Cerebellar cortex (tissue), 1 donor: Measurements from ENCODE around the gene KISS1R.

Experiments
- DNase-seq: peaks from one replicate; pipeline ENCODE4 v3.0.0-alpha.2; 2015; ENCODE audit warnings: low spot score

Gene KISS1R

DNA sequence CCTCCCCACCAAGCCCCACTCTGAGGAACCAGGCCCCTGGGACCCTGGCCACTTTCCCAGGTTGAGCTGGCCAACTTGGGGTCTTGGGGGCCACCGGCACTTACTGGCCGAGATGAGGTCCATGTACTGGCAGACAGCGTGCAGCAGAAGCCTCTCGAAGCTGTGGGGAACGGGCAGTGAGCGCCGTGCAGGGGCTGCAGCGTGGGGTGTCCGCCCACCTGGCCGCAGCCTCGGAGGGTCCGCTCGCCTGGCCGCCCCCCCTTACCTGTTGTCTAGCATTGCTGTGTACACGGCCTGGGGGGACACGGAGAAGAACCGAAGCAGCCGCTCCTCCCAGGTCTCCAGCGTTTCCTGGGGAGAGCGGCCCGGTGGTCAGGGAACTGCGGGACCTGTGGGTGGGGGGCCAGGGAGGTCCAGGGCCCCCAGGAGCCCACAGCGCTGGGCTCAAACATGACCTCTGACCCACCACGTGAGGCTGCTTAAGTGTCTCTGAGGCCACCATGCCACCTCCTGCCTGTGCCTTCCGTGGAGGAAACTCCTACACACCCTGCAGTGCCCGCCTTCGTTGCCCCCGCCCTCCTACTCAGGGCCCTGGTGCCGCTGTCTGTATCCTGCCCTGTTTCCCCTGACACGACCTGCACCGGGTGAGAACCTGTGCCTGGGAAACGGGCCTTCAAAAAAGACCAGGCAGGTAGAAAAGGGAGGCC, 17.6 kb upstream of the KISS1R start:
- DNase-seq: no peak

DNA sequence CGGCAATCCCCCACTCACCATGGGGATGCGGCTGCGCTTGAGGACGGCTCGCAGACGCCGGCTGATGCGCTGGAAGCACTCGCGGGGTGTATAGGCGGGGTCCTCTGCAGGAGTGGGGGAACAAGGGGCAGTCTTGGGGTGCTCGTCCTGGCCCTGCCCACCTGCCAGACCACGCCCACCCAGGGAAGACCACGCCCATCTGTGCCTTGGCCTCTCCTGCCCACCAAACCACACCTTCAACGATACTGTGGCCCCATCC, 17.2 kb upstream of the KISS1R start:
- DNase-seq: no peak

DNA sequence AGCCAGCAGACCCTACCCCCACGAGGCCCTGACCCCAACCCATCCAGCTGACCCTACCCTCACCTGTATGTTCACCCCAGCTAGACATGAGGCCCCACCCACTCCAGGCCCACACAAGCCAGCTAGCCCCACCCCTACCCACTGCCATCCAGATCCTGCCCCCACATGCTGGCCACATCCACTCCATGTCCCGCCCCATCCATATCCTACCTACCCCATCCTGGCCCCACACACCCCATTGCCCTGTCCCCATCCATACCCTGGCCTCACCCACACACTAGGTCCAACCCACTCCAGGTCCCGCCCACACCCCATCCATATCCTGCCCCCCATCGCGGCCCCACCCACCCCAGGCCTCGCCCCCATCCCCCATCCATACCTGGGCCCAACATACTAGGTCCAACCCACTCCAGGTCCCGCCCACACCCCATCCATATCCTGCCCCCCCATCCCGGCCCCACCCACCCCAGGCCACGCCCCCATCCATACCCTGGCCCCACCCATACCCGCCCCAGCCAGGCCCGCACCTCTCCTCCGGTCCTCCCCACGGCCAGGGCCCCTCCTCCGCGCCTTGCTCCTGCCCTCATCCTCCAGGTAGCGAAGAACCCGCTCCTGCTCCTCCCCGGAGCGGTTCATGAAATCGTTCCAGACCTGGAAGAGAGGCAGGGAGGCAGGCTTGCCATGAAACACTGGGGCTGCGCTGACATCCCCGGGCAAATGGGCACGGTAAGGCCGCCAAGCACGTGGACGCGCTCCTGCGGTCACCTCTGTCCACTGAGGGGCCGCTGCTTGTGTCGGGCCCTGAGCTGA, 16.6 kb upstream of the KISS1R start:
- no peak for DNase-seq

DNA sequence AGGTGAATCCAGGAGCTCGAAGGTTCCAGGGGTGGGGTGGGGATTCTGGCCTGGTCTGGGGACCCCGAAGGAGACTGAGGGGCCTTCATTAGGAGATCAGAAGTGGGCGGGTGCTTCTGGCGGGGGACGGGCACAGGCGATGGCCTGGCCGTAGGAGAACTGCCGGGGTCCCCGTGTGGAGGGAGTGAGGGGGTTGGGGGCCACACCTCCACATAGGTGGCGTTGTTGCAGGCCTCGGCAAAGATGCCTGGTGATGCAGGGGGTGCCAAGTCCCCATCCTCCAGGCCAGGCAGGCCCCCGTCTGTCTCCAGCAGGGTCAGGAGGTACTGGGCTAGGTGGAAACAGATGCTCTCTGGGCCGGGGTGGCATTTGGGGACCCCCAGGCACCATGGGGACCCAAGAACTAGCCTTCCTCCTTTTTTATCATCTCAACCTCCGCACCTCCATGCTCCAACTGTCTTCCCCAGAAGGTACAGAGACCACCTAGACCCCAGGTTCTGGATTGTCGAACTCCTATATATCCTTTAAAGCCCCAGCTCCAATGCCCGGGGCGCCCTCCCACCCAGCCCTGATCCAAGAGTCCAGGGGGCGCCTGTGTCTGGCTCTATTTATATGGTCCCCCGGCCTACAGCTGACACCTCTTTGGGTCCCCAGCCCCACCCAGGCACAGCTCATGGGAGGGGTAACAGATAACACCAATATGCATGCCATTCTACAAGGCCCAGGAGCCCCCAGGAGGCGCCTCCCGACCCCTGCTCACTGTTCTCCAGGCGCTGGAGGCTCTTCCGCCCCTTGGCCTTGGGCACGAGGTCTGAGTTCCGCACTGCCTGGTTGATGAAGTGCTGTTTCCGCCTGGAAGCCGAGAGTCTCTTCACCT, 15.7 kb upstream of the KISS1R start:
- DNase-seq: no peak

DNA sequence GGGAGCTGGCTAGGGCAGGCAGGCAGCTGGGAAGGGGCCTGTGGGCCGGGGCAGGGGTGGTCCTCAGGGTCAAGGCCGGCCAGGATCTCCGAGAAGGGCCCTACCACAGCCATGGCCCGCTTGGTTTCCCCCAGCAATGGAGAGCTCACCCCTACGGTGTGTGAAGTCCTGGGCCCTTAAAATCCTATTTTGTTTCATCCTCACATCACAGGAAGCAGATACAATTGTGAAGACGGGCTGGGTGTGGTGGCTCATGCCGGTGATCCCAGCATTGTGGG, 15.1 kb upstream of the KISS1R start:
- DNase-seq: no peak

DNA sequence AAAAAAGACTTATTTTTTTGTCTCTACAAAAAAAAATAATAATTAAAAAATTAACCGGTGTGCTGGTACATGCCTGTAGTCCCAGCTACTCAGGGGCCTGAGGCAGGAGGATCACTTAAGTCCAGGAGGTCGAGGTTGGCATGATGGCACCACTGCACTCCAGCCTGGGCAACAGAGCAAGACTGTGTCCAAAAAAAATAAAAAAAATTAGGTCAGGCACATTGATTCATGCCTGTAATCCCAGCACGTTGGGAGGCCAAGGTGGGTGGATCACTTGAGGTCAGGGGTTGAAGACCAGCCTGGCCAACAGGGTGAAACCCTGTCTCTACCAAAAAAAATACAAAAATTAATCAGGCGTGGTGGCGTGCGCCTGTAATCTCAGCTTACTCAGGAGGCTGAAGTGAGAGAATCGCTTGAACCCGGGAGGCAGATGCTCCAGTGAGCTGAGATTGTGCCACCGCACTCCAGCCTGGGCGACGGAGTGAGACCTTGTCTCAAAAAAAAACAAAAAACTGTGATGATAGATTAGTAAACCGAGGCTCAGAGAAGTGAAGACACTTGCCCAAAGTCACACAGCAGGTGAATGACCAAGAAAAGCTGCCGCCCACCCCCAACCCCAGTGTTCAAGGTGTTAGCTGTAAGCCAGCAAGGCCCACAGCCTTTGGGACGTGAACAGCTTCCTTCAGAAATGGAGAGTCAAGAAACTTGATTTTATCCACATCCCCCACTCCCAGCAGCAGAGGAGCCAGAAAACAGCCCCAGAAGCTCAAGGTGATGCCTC, 14.5 kb upstream of the KISS1R start:
- no peak for DNase-seq

DNA sequence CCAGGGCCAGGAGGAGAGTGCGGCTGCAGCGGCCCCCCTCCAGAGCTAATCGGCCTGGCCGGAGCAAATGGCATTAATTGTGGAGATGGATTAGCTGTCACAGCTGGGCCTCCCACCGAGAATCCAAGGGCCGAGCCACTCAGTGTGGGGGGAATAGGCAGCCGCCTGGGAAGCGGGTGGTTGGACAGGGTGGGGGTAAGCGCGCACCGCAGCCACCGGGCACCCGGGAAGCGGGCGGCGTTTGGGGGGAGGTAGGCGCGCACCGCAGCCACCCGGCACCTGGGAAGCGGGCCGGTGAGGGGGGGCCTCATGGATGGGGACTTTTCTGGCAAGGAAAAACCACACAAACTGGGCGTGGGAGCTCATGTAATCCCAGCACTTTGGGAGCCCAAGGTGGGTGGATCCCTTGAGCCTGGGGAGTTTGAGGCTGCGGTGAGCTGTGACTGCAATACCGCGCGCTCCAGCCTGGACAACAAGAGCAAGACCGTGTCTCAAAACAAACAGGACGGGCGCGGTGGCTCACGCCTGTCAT, 13.8 kb upstream of the KISS1R start:
- DNase-seq: no peak

DNA sequence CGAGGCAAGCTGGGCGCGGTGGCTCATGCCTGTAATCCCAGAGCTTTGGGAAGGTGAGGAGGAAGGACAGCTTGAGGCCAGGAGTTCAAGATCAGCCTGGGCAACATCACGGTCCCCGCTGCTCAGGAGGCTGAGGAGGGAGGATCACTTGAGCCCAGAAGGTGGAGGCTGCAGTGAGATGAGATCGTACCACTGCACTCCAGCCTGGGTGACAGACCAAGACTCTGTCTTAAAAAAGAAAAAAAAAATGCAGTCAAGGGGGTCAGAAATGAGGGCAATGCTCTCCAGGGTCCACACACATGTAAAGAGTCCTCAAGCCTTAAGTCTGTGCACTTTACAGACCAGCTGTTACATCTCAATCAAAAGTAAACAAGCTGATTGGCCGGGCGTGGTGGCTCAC, 12.6 kb upstream of the KISS1R start:
- DNase-seq: no peak

DNA sequence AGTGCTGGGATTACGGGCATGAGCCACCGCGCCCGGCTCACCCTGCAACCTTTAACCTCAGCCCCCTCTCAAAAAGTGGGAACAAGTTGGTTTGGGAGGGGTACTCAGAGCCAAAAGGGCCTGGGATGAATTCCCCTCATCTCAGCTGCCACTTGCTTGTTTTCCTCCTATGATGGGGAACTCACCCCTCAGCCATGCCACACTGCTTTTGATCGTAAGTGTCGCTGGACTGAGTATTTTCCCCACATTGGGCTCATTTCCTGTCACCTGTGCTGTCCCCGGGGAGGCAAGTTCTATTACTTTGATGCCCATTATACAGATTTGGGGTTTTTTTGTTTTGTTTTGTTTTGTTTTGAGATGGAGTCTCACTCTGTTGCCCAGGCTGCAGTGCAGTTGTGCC, 10.7 kb upstream of the KISS1R start:
- no peak for DNase-seq

DNA sequence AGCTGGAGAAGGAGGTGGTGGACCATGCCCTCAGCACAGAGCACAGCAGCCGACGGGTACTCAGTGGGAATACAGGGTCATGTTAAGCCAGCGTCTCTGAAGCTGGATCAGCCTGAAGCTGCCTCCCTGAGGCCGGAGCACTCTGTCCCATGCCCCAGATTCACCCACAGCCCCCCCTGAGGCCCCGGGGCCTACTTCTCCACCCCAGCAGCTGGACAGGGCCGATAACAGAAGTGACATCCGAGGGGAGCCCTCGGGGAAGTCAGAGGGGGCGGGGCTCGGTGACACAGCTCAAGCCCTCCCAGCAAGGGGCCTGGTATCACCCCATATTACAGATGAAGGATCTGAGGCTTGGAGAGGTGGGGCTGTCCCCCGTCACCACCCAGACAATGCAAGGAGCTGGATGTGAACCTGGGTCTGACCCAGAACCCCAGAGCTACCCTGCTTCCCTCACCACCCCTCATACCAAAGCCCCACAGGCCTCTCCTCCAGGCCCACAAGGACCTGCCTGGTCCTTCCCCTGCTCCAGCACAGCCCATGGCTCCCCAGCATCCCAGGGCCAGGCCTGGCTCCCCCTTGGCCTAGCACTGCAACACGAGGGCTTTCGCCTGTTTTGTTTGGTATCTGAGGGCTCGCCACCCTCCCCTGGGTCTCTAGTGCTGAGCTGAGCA, 9.8 kb upstream of the KISS1R start:
- DNase-seq: no peak

DNA sequence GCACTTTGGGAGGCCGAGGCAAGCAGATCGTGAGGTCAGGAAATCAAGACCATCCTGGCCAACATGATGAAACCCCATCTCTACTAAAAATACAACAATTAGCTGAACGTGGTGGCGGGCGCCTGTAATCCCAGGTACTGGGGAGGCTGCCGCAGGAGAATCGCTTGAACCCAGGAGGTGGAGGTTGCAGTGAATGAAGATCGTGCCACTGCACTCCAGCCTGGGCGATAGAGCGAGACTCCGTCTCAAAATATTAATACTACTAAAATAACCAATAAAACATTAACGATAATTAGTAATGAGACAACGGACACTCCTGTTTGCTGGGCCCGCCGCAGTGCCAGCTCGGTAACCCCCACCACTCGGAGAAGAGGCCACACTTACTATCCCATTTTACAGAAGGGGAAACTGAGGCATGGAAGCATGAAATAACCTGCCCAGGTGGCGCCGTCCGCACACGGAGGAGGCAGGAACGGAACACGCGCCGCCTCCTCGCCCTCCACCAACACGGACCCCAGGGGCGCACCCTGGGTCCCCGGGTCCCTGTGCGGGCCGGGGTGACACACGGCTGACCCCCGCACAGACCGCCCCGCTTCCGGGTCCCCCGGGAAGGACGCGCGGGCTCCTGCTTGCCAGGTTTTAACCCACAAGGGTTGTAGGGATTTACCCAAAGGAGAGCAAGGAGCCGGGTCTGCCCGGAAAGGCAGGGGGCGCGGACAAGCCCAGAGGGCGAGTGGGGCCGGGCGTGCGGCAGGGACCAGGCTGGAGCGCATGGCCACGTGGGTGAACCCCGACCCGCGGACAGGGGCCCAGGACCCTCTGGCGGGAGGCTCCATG, 5.7 kb upstream of the KISS1R start:
- no peak for DNase-seq

DNA sequence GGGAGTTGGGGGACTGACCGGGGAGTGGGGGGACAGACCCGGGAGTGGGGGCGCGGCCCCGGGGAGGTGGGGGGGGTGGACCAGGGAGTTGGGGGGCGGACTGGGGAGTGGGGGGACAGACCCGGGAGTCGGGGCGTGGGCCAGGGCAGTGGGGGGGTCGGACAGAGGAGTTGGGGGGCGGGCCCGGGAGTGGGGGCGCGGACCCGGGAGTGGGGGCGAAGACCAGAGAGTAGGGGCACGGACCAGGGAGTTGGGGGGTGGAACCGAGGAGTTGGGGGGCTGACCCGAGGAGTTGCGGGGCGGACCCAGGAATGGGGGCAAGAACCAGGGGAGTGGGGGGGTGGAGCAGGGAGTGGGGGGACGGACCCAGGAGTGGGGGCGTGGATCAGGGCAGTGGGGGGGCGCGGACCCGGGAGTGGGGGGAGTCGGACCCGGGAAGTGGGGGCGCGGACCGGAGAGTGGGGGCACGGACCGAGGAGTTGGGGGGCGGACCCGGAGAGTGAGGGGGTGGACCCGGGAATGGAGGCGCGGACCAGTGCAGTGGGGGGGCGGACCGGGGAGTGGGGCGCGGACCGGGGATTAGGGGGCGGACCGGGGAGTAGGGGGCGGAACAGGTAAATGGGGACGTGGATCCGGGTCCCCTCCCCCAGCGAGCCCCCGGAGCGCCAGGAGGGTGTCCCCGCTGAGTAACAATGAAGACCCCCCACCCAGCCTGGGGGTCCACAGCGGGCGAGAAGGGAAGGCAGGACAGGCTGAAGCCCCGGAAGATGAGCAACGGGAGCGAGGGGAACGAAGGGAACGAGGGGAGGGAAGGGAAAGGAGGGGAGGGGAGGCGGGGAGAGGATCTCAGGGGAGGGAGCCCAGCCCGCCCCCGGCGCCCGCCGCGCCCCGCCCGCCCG, 4.7 kb upstream of the KISS1R start:
- no peak for DNase-seq

DNA sequence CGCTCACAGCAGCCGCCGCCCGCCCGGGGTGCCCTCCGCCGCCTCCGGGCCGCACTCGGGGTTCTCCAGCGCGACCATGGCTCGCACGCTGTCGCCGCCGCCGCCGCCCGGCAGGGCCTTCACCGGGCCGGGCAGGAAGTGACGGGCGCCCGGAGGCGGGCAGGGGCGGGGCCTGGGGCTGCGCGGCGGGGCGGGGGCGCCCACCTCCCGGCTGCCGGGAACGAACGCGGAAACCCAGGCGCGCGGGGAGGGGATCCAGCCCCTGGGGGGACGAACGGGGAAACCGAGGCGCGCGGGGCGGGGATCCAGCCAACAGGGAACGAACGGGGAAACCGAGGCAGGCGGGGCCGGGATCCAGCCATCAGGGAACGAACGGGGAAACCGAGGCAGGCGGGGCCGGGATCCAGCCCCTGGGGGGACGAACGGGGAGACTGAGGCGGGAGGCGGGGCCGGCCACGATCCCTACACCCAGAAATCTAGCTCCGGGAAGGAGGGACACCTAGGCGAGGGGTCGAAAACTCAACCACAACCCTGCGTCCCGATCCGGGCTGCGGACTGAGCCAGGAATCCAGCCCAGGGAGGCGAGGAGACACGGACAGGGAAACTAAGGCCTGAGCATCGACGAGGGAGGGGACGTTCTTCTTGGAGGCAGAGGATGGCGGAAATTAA, 3.9 kb upstream of the KISS1R start, which contains the start of gene R3HDM4:
TSS of gene R3HDM4 (minus strand) at position 140 of the 669 bp plus-strand sequence. CDS start at position 78, 62 bp downstream.
- peak; percentile 50 for DNase-seq

DNA sequence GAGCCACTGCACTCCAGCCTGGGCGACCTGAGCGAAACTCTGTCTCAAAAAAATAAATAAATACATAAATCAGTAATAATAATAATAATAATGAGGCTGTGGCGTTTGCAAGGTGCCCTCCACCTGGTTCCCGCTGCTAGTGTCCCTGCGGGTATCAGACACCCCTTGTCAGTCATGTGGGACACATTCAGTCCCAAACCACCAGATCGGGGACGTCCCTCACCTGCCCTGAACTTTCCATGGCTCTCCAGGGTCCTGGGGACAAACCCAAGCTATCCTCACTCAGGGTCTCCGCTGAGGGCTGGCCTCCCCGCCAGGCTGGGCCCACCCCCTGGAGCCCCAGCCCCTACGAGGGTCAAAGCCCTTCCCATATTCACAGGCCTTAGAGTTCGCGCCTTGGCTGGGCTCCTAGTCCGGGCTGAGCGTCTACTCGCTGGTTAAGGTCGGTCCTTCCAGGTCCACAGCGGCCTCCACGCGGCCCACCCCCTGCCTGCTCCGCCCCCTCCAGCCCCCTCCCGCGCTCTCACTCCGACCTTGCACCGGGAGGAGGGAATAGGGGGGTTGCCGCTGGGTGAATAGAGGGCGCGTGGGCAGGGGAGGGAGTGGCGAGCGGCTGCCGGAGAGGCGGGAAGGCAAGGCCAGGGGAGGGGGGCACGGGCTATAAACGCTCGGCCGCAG, 349 bp upstream of the KISS1R start:
- DNase-seq: no peak

DNA sequence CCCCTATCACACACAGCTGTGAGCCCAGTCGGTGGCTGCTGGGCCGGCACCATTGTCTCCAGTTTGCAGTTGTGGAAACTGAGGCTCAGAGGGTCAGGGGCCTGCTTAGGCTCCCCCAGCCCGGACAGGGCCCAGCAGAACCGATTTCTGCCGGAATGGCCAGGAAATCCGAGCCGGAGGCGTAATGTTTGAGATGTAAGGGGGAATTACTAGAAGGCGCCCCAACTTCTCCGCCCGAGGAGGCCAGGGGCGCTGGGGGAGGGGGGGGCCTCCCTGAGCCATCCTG, 962 bp downstream of the KISS1R start:
- DNase-seq: no peak

DNA sequence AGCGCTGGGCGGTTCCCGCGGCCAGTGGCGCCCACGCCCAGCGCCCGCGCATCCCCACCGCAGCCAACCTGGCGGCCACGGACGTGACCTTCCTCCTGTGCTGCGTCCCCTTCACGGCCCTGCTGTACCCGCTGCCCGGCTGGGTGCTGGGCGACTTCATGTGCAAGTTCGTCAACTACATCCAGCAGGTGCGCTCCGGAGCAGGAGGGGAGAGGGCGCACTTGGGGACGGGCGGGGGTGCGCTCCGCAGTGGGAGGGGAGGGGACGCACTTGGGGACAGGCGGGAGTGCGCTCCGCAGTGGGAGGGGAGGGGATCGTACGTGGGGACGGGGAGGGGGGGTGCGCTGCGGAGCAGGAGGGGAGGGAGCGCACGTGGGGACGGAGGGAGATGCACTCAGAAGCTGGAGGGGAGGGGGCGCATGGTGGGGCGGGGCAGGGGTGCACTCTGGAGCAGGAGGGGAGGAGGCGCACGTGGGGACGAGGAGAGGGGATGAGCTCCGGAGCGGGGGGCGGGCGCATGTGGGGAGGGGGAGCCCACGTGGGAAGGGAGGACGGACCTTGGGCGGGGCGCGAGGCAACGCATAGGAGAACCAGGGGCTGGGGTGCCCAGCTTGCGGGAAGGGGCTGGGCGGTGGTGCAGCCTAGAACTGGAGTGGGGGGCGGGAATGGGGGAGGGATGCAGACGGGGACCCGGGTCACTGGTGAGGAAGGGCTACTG, 1.5 kb downstream of the KISS1R start:
- DNase-seq: no peak

DNA sequence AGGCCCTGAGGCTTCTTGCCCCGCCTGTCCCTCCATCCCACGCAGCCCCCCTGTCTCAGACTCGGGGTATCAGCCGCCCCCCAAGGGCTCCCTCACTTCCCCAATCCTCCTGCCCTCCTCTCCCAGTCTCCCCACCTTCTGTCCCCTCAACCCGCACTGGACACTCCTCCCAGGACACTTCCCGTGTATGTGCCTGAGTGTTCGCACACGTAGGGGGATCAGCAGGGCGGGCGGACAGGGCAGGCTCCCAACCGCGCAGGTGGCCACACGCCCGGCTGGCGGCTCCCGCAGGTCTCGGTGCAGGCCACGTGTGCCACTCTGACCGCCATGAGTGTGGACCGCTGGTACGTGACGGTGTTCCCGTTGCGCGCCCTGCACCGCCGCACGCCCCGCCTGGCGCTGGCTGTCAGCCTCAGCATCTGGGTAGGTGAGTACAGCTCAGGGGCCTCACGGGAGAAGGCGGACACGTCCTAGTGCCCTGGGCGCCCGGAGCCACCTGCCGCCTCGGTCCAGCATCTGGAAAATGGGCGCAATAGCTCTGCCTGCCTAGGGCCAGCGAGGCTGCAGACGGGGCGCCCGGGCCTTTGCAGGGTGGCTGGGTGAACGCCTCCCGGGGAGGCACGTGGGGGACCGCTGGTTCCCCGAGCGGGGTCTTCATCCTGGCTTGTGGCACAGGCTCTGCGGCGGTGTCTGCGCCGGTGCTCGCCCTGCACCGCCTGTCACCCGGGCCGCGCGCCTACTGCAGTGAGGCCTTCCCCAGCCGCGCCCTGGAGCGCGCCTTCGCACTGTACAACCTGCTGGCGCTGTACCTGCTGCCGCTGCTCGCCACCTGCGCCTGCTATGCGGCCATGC, 2.3 kb downstream of the KISS1R start:
- no peak for DNase-seq
